ENCODE measurements around the gene GPR173. TPM values are rescaled to one million over a fixed set of nuclear protein-coding genes. Genes with fewer than 3 reads are reported as not detected.

GPR173 gene
- total and polyA plus RNA-seq, 2 of the 8 experiments (the other 6 are each of a cell fraction or from before 2014, with no cell fraction given): 7.0 to 11.3 TPM

GRCh38 chrX:53013291-53013690 lies 35.3 kb upstream of the GPR173 start:
- WGBS, 2 experiments (ENCODE audit: extremely low coverage in 1 of 2, insufficient coverage in 1 of 2, insufficient read length in 1 of 2, insufficient replicate concordance in 2 of 2, low coverage in 1 of 2, low lambda C conversion rate in 2 of 2, missing lambda C conversion rate in 1 of 2): 57% methylated on average over 1 of the region's 1 CpG; no CpG with 5 or more reads in 1 of the 2 experiments
- no peak for DNase-seq (ENCODE audit: low read depth in 1 of 2, low spot score in 2 of 2)

More at GRCh38 chrX:53013291-53013690, 35.3 kb upstream of the GPR173 start:
- Histone ChIP-seq H3K9me3 (ENCODE audit: insufficient read depth in 2 of 2, low read depth in 1 of 2, low read length in 1 of 2) (no peaks in the 10 kb centered on the region), H3K23me2 (ENCODE audit: low read depth, low read length) (no peaks in the 10 kb centered on the region), H2AFZ (ENCODE audit: low read length) (no peak overlapping the region), H3K36me3 (ENCODE audit: control insufficient read depth in 2 of 4, insufficient read depth in 4 of 4, low read length in 3 of 4) (no peaks in the 10 kb centered on the region), H2BK12ac (ENCODE audit: low read depth, low read length) (no peak overlapping the region), H4K91ac (replicated peaks; ENCODE audit: insufficient read length, low read length) (no peak overlapping the region), H3K27me3 (replicated peaks in 1 of 4; ENCODE audit: control insufficient read depth in 3 of 4, extremely low read depth in 1 of 4, insufficient read depth in 3 of 4, low read length in 3 of 4) (no peaks in the 10 kb centered on the region), H3K18ac (ENCODE audit: extremely low read depth, low read length) (no peak overlapping the region), H4K20me1 (replicated peaks in 1 of 2; ENCODE audit: control insufficient read depth in 1 of 2, insufficient read depth in 2 of 2, low read length in 2 of 2) (no peaks in the 10 kb centered on the region), H3K9ac (replicated peaks in 1 of 4; ENCODE audit: extremely low read depth in 1 of 4, low read depth in 3 of 4, low read length in 3 of 4) (no peak overlapping the region), H2BK15ac (ENCODE audit: low read length) (no peak overlapping the region), H3K23ac (ENCODE audit: insufficient read length) (no peak overlapping the region), H2AK5ac (ENCODE audit: low read depth, low read length) (no peak overlapping the region), H3K27ac (ENCODE audit: low read depth, low read length) (no peak overlapping the region), H3K79me1 (ENCODE audit: low read depth, low read length) (no peaks in the 10 kb centered on the region), H2BK5ac (ENCODE audit: low read depth, low read length) (no peak overlapping the region), H3K14ac (ENCODE audit: insufficient read length) (no peak overlapping the region), H4K5ac (ENCODE audit: insufficient read length, low read depth, low read length) (no peak overlapping the region), H4K8ac (ENCODE audit: extremely low read depth, insufficient read depth, low read length) (no peak overlapping the region), H3K56ac (replicated peaks; ENCODE audit: insufficient read length, low read depth, low read length) (no peak overlapping the region), H2BK120ac (replicated peaks; ENCODE audit: low read depth, low read length) (no peak overlapping the region), H3K4me2 (ENCODE audit: insufficient read depth in 1 of 2, low read depth in 2 of 2, low read length in 2 of 2) (no peak overlapping the region), H3K4ac (replicated peaks; ENCODE audit: insufficient read length, low read depth, low read length) (no peak overlapping the region), H3K4me1 (replicated peaks in 1 of 4; ENCODE audit: control insufficient read depth in 3 of 4, insufficient read depth in 4 of 4, low read length in 3 of 4) (no peaks in the 10 kb centered on the region), H2BK20ac (ENCODE audit: low read length) (no peak overlapping the region), H3K79me2 (ENCODE audit: control insufficient read depth in 1 of 2, insufficient read depth in 2 of 2, low read length in 2 of 2) (no peaks in the 10 kb centered on the region), H3K4me3 (ENCODE audit: extremely low read depth in 1 of 4, insufficient read depth in 2 of 4, low read depth in 3 of 4, low read length in 4 of 4) (no peak overlapping the region)
- no peak for FAIRE-seq
- CTCF ChIA-PET (ENCODE audit: partially characterized antibody): no interaction called here
- TF ChIP-seq BRCA1 (IDR thresholded peaks at IDR 0.05; ENCODE audit: low read depth, low read length) (no peak), CBX8 (IDR thresholded peaks at IDR 0.05; ENCODE audit: borderline replicate concordance, low read depth, low read length) (no peak), FOSL1 (IDR thresholded peaks at IDR 0.05; ENCODE audit: insufficient read depth, low read depth, low read length) (no peak), RAD21 (IDR thresholded peaks at IDR 0.05 in 1 of 2, conservative IDR thresholded peaks at IDR 0.05 in 1 of 2; ENCODE audit: low read depth in 2 of 2, low read length in 2 of 2) (no peak), PHF8 (conservative IDR thresholded peaks at IDR 0.05; ENCODE audit: low read depth, low read length) (no peak), BCL11A (IDR thresholded peaks at IDR 0.05; ENCODE audit: low read depth in 2 of 2, low read length in 2 of 2) (no peak), SAP30 (IDR thresholded peaks at IDR 0.05; ENCODE audit: insufficient read depth, insufficient replicate concordance, low read length) (no peak), SRF (IDR thresholded peaks at IDR 0.05; ENCODE audit: low read depth, low read length) (no peak), RXRA (IDR thresholded peaks at IDR 0.05; ENCODE audit: insufficient read depth, low read depth, low read length) (no peak), EZH2 (IDR thresholded peaks at IDR 0.05; ENCODE audit: low read depth, low read length, severe bottlenecking) (no peak)
- POLR2A ChIA-PET (ENCODE audit: partially characterized antibody): no interaction called here
